Measurements from ENCODE around the gene WDR82.

- no peak for TF ChIP-seq EZH2phosphoT487 (IDR thresholded peaks at IDR 0.05; ENCODE audit: borderline replicate concordance, low read length)
- TF ChIP-seq, protein P1, sequence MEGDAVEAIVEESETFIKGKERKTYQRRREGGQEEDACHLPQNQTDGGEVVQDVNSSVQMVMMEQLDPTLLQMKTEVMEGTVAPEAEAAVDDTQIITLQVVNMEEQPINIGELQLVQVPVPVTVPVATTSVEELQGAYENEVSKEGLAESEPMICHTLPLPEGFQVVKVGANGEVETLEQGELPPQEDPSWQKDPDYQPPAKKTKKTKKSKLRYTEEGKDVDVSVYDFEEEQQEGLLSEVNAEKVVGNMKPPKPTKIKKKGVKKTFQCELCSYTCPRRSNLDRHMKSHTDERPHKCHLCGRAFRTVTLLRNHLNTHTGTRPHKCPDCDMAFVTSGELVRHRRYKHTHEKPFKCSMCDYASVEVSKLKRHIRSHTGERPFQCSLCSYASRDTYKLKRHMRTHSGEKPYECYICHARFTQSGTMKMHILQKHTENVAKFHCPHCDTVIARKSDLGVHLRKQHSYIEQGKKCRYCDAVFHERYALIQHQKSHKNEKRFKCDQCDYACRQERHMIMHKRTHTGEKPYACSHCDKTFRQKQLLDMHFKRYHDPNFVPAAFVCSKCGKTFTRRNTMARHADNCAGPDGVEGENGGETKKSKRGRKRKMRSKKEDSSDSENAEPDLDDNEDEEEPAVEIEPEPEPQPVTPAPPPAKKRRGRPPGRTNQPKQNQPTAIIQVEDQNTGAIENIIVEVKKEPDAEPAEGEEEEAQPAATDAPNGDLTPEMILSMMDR (IDR thresholded peaks at IDR 0.05; ENCODE audit: low read depth, low read length, poor library complexity, severe bottlenecking), result no peak
Measured at GRCh38 chr3:52259035-52259434, 19.4 kb downstream of the WDR82 start.
